ENCODE data around the gene RPL10. TPM values are rescaled to one million over a fixed set of nuclear protein-coding genes. Genes with fewer than 3 reads are reported as not detected.

Gene RPL10
- total RNA-seq, 1 donor from 2014 or later = 2,969 TPM

DNA sequence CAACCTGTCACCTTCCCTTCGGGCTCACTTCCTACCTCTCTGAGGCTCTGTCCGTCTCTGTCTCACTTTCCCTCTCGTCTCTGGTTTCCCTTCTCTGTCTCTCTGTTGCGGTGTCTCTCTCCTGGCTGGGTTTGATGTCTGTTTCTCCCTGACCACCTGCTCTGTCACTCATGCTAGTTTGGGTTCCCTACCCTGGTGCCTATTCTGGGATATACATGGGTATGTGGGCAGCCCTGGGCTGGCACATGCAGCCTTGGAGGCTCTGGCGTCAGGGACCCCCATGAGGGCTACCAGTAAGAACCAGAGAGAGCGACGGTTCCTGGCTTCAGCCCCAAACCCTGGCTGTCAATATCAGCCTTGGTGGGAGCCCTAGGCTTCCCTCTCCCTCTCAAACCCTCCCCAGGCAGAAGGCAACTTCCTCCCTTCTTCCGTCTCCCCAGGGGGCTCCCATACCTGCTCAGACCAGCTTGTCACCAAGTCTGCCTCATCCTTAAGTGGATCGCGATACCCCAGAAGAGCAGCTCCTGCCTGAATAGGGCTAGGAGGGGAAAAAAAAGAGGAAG is 10.6 kb downstream of the RPL10 start:
- Mint-ChIP-seq H3K4me1 (peaks cover 12% of the 10 kb centered on the region), H3K27me3 (ENCODE audit: low read depth) (no peaks in the 10 kb centered on the region), H3K36me3 (peaks cover 4% of the 10 kb centered on the region), H3K27ac (peak overlapping the region; percentile 7), H3K4me3 (peak overlapping the region; percentile 44), H3K9me3 (no peaks in the 10 kb centered on the region)
- DNase-seq (ENCODE audit: low spot score in 2 of 2, unreplicated experiment in 2 of 2) = no peak
- no peak for TF ChIP-seq CTCF (IDR thresholded peaks at IDR 0.05; ENCODE audit: unreplicated experiment)

GRCh38 chrX:154409222-154409871 is 11.2 kb downstream of the RPL10 start, which contains the start of gene DNASE1L1:
TSS of gene DNASE1L1 (minus strand) at chrX:154409254. CDS start at chrX:154405568, 3,686 bp downstream.
- peak within 1 kb of the TSS; percentile 80 for H3K27ac Mint-ChIP-seq
- DNase-seq (ENCODE audit: low spot score in 2 of 2, unreplicated experiment in 2 of 2) = no peak

DNA sequence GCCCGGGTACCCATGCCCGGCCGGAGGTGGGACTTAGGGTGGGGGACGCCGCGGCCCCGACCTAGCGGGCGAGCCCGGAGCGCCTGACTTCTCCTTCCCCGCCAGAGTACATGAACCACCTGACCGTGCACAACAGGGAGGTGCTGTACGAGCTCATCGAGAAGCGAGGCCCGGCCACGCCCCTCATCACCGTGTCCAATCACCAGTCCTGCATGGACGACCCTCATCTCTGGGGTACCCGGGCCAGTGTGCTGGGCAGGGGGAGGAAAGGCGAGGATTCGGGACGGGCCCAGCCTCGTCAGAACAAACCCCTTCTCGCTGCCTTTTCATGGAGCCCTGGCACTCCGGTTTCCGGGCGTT is 13.8 kb downstream of the RPL10 start:
- Mint-ChIP-seq H3K4me1 (peaks cover 12% of the 10 kb centered on the region), H3K27me3 (ENCODE audit: low read depth) (no peaks in the 10 kb centered on the region), H3K27ac (no peak overlapping the region), H3K36me3 (no peaks in the 10 kb centered on the region), H3K4me3 (peak overlapping the region; percentile 69), H3K9me3 (peaks cover 3% of the 10 kb centered on the region)
- no peak for TF ChIP-seq CTCF (IDR thresholded peaks at IDR 0.05; ENCODE audit: unreplicated experiment)
- peak in 1 of 2 experiments; percentile 54 for DNase-seq (ENCODE audit: low spot score in 2 of 2, unreplicated experiment in 2 of 2)

More at GRCh38 chrX:154409222-154409871, 11.2 kb downstream of the RPL10 start, which contains the start of gene DNASE1L1:
- no peaks in the 10 kb centered on the region for H3K9me3 Mint-ChIP-seq
- no peaks in the 10 kb centered on the region for H3K27me3 Mint-ChIP-seq (ENCODE audit: low read depth)
- H3K4me3 Mint-ChIP-seq = peak within 1 kb of the TSS; percentile 44
- peaks cover 2% of the 10 kb centered on the region for H3K36me3 Mint-ChIP-seq
- TF ChIP-seq CTCF (IDR thresholded peaks at IDR 0.05; ENCODE audit: unreplicated experiment) = no peak
- peaks cover 12% of the 10 kb centered on the region for H3K4me1 Mint-ChIP-seq

- Mint-ChIP-seq H3K27me3 (ENCODE audit: low read depth) (no peaks in the 10 kb centered on the region), H3K27ac (no peak overlapping the region), H3K4me1 (peaks cover 12% of the 10 kb centered on the region), H3K9me3 (peaks cover 3% of the 10 kb centered on the region), H3K36me3 (no peaks in the 10 kb centered on the region), H3K4me3 (peak overlapping the region; percentile 69)
- DNase-seq (ENCODE audit: low spot score in 2 of 2, unreplicated experiment in 2 of 2) = no peak
- no peak for TF ChIP-seq CTCF (IDR thresholded peaks at IDR 0.05; ENCODE audit: unreplicated experiment)
Measured at GRCh38 chrX:154412468-154412867, 14.3 kb downstream of the RPL10 start.

- peaks cover 12% of the 10 kb centered on the region for H3K4me1 Mint-ChIP-seq
- no peaks in the 10 kb centered on the region for H3K36me3 Mint-ChIP-seq
- no peak for DNase-seq (ENCODE audit: low spot score in 2 of 2, unreplicated experiment in 2 of 2)
- H3K4me3 Mint-ChIP-seq = no peak overlapping the region
- H3K9me3 Mint-ChIP-seq = peaks cover 3% of the 10 kb centered on the region
- TF ChIP-seq CTCF (IDR thresholded peaks at IDR 0.05; ENCODE audit: unreplicated experiment) = no peak
- H3K27me3 Mint-ChIP-seq (ENCODE audit: low read depth) = no peaks in the 10 kb centered on the region
- no peak overlapping the region for H3K27ac Mint-ChIP-seq
Measured at GRCh38 chrX:154413142-154413541, 15.0 kb downstream of the RPL10 start.

Measured in mesothelial cell of epicardium (in vitro differentiated cells).